ENCODE data around the gene DGKH. TPM values are rescaled to one million over a fixed set of nuclear protein-coding genes. Genes with fewer than 3 reads are reported as not detected.
"Not testable (repeated sequence)": the region's sequence is repeated elsewhere in the genome, so short reads cannot be mapped to it uniquely, and the experiment has no call there.

Gene DGKH
- total RNA-seq, 1 donor from 2014 or later = 14.2 TPM

DNA sequence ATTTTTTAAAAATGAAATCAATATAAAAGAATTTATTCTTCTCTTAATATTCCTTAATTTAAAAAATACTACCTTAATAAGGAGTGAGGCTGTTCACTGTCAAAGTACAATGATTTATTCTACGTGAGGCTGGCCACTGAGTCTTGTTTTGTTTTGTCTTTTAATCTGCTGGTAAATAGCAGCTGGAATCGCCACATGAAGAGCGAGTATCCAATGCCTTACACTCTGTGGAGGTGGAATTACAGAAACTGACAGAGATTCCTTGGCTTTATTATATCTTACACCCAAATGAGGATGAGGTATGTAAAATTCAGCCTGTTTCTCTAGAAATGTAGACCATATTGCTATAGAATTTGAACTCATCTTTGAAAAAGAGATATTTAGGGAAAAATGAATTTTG, 170.6 kb downstream of the DGKH start:
- intact Hi-C loops (cut with micrococcal nuclease) = loop anchor here (10.0 kb wide), 1 partner anchor 1144 kb away; no protein-coding TSS in a partner anchor

- intact Hi-C loops (cut with micrococcal nuclease) = loop anchor here (10.0 kb wide), 1 partner anchor 1145 kb away; no protein-coding TSS in a partner anchor
Observed at GRCh38 chr13:42219876-42220275, 171.4 kb downstream of the DGKH start.

DNA sequence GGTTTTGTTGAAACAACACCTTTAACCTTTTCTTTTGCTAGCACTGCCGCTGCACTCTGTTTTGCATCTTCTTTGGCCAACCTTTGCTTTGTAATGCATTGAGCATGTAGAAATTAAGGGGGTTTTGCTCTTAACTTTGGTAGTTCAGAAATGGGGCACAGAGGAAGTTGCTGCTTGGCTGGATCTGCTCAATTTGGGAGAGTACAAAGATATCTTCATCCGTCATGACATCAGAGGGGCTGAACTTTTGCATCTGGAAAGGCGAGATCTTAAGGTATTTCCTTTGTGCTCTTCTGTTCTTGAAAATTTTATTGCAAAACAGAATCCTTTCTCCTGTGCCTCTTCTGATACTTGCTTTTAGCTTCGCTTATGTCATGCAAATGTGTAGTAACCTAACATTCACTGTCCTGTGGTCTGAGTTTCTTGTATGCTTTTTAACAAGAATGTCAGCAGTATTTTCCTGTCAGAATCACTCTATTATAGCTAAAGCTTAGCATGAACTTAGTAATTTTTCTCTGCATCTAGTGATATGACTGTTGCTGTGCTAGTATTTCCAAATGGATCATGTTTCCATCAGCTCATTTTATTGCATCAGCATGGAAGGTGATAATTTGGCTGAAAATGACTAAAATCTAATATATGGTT, 172.8 kb downstream of the DGKH start:
- intact Hi-C loops (cut with micrococcal nuclease) = no loop called here

DNA sequence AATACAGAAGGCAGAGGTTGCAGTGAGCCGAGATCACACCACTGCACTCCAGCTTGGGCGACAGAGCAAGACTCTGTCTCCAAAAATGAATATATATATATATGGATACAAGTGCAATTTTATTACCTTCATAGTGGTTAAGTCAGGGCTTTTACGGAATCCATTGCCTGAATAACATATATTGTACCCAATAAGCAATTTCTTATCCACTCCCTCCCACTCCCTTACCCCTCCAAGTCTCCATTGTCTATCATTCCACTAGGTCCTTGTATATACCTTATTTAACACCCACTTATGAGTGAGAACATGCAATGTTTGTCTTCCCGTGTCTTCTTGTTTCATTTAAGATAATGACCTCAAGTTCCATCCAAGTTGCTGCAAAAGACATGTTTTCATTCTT, 175.2 kb downstream of the DGKH start:
- intact Hi-C loops (cut with micrococcal nuclease) = no loop called here

DNA sequence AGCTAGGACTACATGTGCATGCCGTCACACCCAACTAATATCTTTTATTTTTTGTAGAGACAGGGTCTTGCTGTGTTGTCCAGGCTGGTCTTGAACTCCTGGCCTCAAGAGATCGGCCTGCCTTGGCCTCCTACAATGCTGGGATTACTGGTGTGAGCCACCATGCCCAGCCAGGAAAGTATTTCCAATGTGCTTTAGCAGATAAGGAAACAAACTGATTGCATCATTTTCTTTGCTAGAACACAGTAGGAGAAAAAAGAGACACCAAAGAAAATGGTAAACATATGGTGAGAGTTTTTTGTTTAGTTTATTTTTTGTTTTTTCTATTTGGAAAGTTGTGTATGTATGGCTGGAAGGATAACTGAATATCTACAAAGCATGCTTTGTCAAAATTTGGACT, 176.6 kb downstream of the DGKH start:
- intact Hi-C loops (cut with micrococcal nuclease) = no loop called here

DNA sequence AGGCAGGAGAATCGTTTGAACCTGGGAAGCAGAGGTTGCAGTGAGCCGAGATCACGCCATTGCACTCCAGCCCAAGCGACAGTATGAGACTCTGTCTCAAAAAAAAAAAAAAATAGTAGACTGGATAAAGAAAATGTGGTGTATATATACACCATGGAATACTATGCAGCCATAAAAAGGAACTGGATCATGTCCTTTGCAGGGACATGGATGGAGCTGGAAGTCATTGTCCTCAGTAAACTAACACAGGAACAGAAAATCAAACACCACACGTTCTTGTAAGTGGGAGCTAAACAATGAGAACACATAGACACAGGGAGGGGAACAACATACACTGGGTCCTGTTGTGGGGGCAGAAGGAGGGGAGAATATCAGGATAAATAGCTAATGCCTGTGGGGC, 178.3 kb downstream of the DGKH start:
- intact Hi-C loops (cut with micrococcal nuclease) = not testable (repeated sequence)

- intact Hi-C loops (cut with micrococcal nuclease) = no loop called here
Observed at GRCh38 chr13:42228527-42228926, 180.1 kb downstream of the DGKH start.

DNA sequence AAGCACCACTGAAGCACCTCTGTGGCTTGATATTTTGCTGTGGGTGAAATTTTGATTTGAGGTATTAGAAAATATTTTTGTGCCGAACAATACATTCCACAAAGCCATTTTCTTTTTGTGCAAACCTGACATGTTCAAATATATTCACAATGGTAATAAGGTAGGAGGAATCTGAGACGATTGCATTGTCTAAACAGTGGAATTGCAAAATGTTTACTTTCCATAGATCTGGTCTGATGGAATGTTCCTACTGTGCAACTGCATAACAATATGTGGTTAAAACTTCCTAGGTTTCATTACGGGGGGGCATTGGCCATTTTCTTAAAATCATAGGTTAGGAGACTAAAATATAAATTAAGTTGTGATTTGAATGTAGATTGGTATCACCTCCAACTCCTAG, 180.8 kb downstream of the DGKH start:
- intact Hi-C loops (cut with micrococcal nuclease) = no loop called here

GRCh38 chr13:42232671-42233070, 184.2 kb downstream of the DGKH start:
- intact Hi-C loops (cut with micrococcal nuclease) = no loop called here

DNA sequence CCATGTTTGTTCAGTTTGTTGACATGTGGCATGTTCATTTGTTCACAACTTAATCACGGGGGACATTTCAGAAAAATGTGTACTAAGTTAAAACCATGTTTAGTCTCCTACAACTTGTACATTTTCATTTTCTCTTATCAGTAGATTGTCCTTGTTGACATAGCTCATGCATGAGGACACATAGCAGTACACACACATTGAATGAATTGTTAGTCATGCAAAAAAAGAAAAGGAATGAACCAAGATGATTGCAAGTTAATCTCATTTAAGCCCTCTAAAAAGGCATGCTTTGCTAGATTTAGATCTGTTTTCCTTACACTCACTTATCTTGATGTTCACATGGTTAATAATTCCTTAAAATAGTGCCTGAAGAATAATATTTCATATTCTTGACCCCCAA, 185.3 kb downstream of the DGKH start:
- intact Hi-C loops (cut with micrococcal nuclease) = no loop called here

- intact Hi-C loops (cut with micrococcal nuclease) = no loop called here
Observed at GRCh38 chr13:42239161-42239560, 190.7 kb downstream of the DGKH start.

GRCh38 chr13:42239644-42240043, 191.2 kb downstream of the DGKH start:
- intact Hi-C loops (cut with micrococcal nuclease) = no loop called here

DNA sequence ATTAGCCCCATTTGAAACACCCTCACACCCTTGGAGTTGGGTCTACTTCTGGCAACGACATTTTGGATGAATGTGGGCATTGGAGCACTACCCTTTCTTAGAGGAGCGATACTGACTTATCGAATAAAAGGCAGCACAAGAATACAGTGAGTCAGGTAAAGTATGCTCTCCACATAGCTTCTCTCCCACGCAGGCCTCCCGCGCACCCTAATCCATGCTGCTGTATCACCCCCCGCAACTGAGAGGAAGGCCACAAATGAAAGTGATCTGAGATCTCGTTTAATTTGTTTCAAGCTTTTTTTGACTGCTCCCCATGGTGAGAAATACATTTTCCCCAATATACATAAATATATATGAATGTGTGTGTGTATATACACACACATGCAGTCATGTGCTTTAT, 198.1 kb downstream of the DGKH start:
- intact Hi-C loops (cut with micrococcal nuclease) = no loop called here

DNA sequence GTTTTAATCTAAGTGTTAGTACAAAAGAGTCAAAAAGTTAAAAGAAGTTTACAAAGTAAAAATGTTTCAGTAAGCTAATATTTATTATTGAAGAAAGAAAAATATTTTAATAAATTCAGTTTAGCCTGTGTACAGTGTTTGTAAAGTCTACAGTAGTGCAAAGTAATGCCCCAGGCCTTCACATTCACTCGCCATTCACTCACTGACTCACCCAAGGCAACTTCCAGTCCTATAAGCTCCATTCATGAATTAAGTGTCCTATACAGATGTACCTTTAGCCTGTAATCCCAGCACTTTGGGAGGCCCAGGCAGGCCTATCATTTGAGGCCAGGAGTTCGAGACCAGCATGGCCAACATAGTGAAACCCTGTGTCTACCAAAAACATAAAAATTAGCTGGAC, 199.4 kb downstream of the DGKH start:
- intact Hi-C loops (cut with micrococcal nuclease) = no loop called here

DNA sequence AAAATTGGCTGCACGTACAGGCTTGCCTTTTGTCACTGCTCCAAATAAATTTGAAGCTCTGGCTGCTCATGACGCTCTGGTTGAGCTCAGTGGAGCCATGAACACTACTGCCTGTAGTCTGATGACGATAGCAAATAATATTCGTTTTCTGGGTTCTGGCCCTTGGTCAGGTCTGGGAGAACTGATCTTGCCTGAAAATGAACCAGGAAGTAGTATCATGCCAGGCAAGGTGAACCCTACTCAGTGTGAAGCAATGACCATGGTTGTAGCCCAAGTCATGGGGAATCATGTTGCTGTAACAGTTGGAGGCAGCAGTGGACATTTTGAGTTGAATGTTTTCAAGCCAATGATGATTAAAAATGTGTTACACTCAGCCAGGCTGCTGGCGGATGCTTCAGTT, 207.4 kb downstream of the DGKH start:
- intact Hi-C loops (cut with micrococcal nuclease) = no loop called here

DNA sequence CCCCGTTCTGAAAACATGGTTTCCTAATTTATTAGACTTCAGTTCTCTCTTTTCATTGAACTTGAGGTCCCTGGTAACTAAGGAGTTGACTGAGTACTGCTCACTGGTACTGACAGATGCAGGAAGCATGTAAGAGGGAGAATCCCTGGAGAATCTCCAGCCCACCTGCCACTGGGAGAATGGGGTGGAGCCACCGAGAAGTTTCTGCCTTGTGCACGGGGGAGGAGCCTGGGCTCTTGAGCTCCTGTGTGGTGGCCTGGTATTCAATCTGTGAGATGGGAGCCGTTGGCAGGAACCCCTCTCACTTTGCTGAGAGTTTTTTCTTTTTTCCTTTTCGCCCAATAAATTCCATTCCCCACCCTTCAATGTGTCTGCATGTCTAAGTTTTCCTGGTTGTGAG, 210.3 kb downstream of the DGKH start:
- intact Hi-C loops (cut with micrococcal nuclease) = no loop called here

DNA sequence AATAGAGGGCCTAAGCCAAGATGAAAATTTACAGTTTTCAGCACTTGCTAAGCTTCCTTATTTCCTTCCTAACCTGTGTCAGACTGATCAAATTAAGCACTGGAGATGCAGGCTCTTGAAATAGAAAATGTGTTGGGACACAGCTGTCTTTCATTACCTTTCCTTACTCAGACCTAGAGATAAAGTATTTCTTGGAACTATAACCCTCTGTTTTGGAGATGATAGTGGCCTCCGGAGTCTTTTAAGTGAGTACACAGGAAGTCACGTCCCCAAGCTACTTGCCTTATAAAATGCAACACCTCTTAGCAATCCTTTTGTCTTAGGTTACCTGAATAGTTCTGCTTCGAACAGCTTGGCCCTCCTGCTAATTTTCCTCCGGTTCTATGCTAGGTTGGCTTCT, 211.1 kb downstream of the DGKH start:
- intact Hi-C loops (cut with micrococcal nuclease) = no loop called here

- intact Hi-C loops (cut with micrococcal nuclease) = no loop called here
Observed at GRCh38 chr13:42260903-42261654, 212.6 kb downstream of the DGKH start.

DNA sequence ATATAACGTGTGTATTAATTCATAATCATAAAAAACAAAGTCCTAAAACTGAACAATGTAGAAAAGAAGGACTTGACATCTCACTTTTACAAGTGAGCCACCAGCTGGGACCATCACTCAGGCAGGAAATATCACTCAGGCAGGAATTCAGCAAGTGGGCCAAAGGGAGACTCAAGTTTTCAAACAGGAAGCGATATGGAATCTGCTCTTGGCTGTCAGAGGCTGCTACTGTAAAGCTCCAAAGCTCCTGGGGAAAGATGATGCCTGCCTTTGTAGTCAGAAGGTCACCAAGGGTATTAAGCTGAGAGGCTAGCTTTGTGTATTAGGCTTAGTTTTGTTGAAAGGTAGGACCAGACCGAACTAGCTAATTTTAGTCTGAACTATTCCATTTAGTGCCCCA, 218.0 kb downstream of the DGKH start:
- intact Hi-C loops (cut with micrococcal nuclease) = no loop called here

DNA sequence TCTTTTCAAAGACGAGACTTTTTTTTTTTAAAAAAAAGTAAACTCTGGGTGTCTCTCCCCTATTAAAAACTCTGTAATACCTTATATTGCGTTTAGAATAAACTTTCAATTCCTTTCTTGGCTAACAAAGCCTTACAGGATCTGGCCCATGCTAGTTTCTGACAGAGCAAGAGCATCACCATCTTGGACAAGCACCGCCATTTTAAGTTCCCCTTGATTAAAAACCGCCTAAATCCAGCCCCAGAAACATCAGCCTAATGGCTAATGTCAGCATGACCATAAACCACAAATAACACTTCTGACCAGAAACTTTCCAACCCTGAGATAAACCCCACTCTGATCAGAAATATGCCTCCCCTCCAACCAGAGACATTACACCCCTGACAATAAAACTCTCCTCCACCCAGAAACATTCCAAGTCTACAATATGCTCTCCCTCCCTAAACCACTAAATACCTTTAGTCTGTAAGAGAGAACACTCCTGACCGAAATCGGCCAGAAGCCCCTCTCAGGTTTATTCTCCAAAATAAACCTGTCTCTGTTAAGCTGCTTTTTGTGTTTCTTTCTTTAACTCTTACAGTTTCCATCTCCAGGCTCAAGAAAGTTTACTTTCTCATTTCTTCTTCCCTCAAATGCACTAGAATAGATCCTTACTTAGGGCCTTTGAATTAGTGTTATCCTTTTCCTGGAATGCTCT, 221.9 kb downstream of the DGKH start:
- intact Hi-C loops (cut with micrococcal nuclease) = loop anchor here (2.0 to 10.0 kb wide), 14 partner anchors 50 to 1872 kb away; partner anchors contain the start of genes CCDC122, DGKH, EPSTI1 and LACC1

GRCh38 chr13:42270857-42271215, 222.4 kb downstream of the DGKH start:
- intact Hi-C loops (cut with micrococcal nuclease) = loop anchor here (1.0 to 10.0 kb wide), 19 partner anchors 50 to 1871 kb away; partner anchors contain the start of genes CCDC122, DGKH, EPSTI1 and KBTBD6

All from T-helper 1 cell treated with Interleukin-12 subunit alpha and Interleukin-12 subunit beta and Interleukin-4 antibody, amounts not matched to agents 30 ng/mL and 1 ng/mL, for 36 hours (primary cell).